ENCODE measurements around the gene CHTF18.

CHTF18 gene

GRCh38 chr16:799111-799947 lies 10.9 kb downstream of the CHTF18 start:
- Histone ChIP-seq H3K9me3 (ENCODE audit: control insufficient read depth, insufficient read depth, low read depth, low read length) (no peaks in the 10 kb centered on the region), H3K4me1 (ENCODE audit: control insufficient read depth, insufficient read depth, low read length) (peaks cover 2% of the 10 kb centered on the region; the same call in 1 of the 2 replicates), H3K4me3 (ENCODE audit: low read depth, low read length) (no peak overlapping the region), H3K36me3 (ENCODE audit: control insufficient read depth in 2 of 2, insufficient read depth in 1 of 2, low read length in 2 of 2) (peaks cover 0 to 32% of the 10 kb centered on the region in 2 experiments; a peak in 1 of 3 replicates), H3K27ac (ENCODE audit: extremely low read depth, low read depth, low read length) (no peak overlapping the region)
- ChIA-PET POLR2A (interaction anchor here (2.2 to 3.7 kb wide), 2 partner anchors 11 to 77 kb away, joined by 13 to 23 read pairs; partner anchors contain the start of genes ANTKMT, CHTF18 and RPUSD1), CTCF (interaction anchor here (0.7 to 1.6 kb wide), 2 partner anchors 88 to 258 kb away, joined by 4 to 5 read pairs; no protein-coding TSS in a partner anchor)
- TF ChIP-seq ZNF394 (tag by site-specific recombination; IDR thresholded peaks at IDR 0.05; ENCODE audit: borderline replicate concordance) (peak; percentile 95), ZSCAN16 (tag by site-specific recombination; IDR thresholded peaks at IDR 0.05) (no peak), SCRT1 (tag by site-specific recombination; IDR thresholded peaks at IDR 0.05; ENCODE audit: borderline replicate concordance) (peak; percentile 21; the same call in 1 of the 2 replicates), ZNF600 (tag by site-specific recombination; IDR thresholded peaks at IDR 0.05) (peak; percentile 58; the same call in 1 of the 2 replicates), ZNF76 (tag by site-specific recombination; IDR thresholded peaks at IDR 0.05; ENCODE audit: borderline replicate concordance, low read depth) (peak; percentile 37; the same call in 1 of the 2 replicates), GLIS2 (tag by site-specific recombination; IDR thresholded peaks at IDR 0.05) (peak; percentile 46), ZNF23 (tag by site-specific recombination; IDR thresholded peaks at IDR 0.05; ENCODE audit: borderline replicate concordance) (no peak), ZFHX2 (tag by site-specific recombination; conservative IDR thresholded peaks at IDR 0.05) (peak; percentile 54), ZNF133 (tag by site-specific recombination; IDR thresholded peaks at IDR 0.05) (no peak), KLF8 (tag by site-specific recombination; IDR thresholded peaks at IDR 0.05) (0 out of 2 replicates have a peak, but pooled peaks have one; percentile 43), PATZ1 (tag by site-specific recombination; IDR thresholded peaks at IDR 0.05) (peak; percentile 69), SCRT2 (tag by site-specific recombination; IDR thresholded peaks at IDR 0.05) (peak; percentile 51), PRDM10 (tag by site-specific recombination; IDR thresholded peaks at IDR 0.05) (peak; percentile 26; the same call in 1 of the 2 replicates), ZNF335 (tag by site-specific recombination; conservative IDR thresholded peaks at IDR 0.05) (peak; percentile 87)

GRCh38 chr16:799948-800833 lies 11.8 kb downstream of the CHTF18 start, which contains the start of gene GNG13:
Gene GNG13, minus strand, starts transcription at chr16:800734. Its CDS starts 1,657 bp downstream, at chr16:799077.
- H3K4me3 ChIP-seq (ENCODE audit: low read depth, low read length), result peak within 1 kb of the TSS; percentile 13
- ChIA-PET POLR2A (interaction anchor here (0.6 to 3.7 kb wide), 6 partner anchors 12 to 252 kb away, joined by 3 to 23 read pairs (median 4); partner anchors contain the start of genes ANTKMT, CHTF18 and RPUSD1), CTCF (interaction anchor here (0.6 to 1.6 kb wide), 3 partner anchors 80 to 256 kb away, joined by 3 to 5 read pairs (median 4); no protein-coding TSS in a partner anchor)
- peaks cover 2% of the 10 kb centered on the region; the same call in 1 of the 2 replicates for H3K4me1 ChIP-seq (ENCODE audit: control insufficient read depth, insufficient read depth, low read length)
- H3K27ac ChIP-seq (ENCODE audit: extremely low read depth, low read depth, low read length), result no peak within 1 kb of the TSS
- no peaks in the 10 kb centered on the region for H3K9me3 ChIP-seq (ENCODE audit: control insufficient read depth, insufficient read depth, low read depth, low read length)
- peaks cover 0 to 23% of the 10 kb centered on the region in 2 experiments; a peak in 1 of 3 replicates for H3K36me3 ChIP-seq (ENCODE audit: control insufficient read depth in 2 of 2, insufficient read depth in 1 of 2, low read length in 2 of 2)
- TF ChIP-seq PBX3 (CRISPR knock-in tag; IDR thresholded peaks at IDR 0.05), result peak; percentile 44; the same call in 1 of the 2 replicates
- TF ChIP-seq SP7 (tag by site-specific recombination; IDR thresholded peaks at IDR 0.05), result no peak
- TF ChIP-seq KLF9 (tag by site-specific recombination; IDR thresholded peaks at IDR 0.05; ENCODE audit: low read depth), result peak; percentile 25; the same call in 1 of the 2 replicates
- 0 out of 2 replicates have a peak, but pooled peaks have one; percentile 29 for TF ChIP-seq KLF1 (tag by site-specific recombination; IDR thresholded peaks at IDR 0.05)
- TF ChIP-seq GLIS2 (tag by site-specific recombination; IDR thresholded peaks at IDR 0.05), result peak; percentile 53
- no peak for TF ChIP-seq YY2 (tag by site-specific recombination; IDR thresholded peaks at IDR 0.05)
- no peak for TF ChIP-seq ZNF658 (tag by site-specific recombination; IDR thresholded peaks at IDR 0.05)
- TF ChIP-seq ZNF366 (tag by site-specific recombination; conservative IDR thresholded peaks at IDR 0.05), result no peak
